AG10803 (cell line): ENCODE data around the gene CNMD.
A peak's percentile ranks its signal among the peaks of the same experiment; 100 is the strongest.

Experiments used
- DNase-seq: peaks from one replicate; pipeline ENCODE4 v3.0.0; 2010; ENCODE audit warnings: low read depth
- H3K4me3 ChIP-seq: 2 replicates; pipeline ENCODE4 v1.5.1; 2011; ENCODE audit warnings: mild to moderate bottlenecking, low read length, control low read depth
- TF ChIP-seq, protein P1 (sequence below): conservative IDR thresholded peaks from 2 replicates; pipeline ENCODE4 v1.5.1; 2011; ENCODE audit warnings: mild to moderate bottlenecking, low read length, control low read depth, inconsistent platforms

CNMD gene

DNA sequence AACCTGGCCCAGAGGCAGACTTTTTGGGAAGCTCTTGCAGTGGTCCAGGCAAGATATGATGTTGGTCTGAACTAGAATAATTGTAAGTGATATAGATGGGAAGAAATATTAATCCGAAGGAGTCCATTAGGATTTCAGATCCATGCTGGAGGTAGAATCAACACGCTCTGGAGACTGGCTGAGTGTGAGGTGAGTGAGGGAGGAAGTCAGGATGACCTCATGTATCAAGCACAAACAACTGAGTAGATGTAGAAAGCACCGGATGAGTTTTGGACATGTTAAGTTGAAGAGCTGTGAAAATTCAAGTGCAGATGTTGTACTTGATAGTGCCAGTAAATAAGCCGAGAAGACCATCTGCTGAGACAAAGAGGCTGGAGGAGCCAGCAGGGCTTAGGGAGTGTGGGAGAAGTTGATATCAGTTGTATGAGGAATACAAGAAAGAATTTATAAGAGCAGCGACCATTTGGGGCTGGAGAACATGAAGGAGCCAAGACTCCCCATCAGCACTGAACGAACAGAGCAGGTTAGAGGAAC, 5.3 kb upstream of the CNMD start:
- DNase-seq: no peak
- H3K4me3 ChIP-seq: no peak overlapping the region
- TF ChIP-seq, protein P1, sequence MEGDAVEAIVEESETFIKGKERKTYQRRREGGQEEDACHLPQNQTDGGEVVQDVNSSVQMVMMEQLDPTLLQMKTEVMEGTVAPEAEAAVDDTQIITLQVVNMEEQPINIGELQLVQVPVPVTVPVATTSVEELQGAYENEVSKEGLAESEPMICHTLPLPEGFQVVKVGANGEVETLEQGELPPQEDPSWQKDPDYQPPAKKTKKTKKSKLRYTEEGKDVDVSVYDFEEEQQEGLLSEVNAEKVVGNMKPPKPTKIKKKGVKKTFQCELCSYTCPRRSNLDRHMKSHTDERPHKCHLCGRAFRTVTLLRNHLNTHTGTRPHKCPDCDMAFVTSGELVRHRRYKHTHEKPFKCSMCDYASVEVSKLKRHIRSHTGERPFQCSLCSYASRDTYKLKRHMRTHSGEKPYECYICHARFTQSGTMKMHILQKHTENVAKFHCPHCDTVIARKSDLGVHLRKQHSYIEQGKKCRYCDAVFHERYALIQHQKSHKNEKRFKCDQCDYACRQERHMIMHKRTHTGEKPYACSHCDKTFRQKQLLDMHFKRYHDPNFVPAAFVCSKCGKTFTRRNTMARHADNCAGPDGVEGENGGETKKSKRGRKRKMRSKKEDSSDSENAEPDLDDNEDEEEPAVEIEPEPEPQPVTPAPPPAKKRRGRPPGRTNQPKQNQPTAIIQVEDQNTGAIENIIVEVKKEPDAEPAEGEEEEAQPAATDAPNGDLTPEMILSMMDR: no peak

DNA sequence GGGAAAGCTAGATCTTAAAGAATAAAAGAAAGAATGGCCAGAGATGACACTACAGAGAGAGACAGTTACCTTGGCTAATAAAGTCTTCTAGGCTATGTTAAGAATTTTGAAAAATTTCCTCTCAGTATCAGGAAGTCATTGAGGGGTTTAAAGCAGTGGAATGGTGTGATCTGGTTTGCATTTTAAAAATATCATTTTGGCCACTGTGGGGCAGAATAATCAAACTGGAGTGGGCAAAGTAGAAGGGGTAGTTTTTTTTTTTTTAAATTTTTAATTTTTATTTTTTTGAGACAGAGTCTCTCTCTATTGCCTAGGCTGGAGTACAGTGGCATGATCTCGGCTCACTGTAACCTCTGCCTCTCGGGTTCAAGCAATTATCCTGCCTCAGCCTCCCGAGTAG, 4.4 kb upstream of the CNMD start:
- no peak for DNase-seq
- TF ChIP-seq, protein P1: no peak
- no peak overlapping the region for H3K4me3 ChIP-seq

DNA sequence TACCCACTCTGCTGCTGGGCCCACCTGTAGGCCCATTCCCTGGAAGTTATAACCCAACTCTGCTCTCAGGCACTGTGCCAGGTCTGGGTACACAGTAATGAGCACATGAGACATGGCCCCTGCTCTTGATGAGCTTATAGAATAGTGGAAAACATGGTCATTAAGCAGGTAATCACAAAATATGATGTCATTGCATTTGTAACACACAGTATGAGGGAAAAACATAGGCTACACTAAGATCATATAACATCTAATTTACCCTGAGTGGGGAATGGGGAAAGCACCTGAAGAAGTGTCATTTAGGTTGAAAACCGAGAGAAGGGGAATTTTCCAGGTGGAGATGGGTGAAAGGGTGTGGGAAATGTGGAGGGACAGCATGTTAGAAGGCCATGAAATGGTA, 3.9 kb upstream of the CNMD start:
- no peak overlapping the region for H3K4me3 ChIP-seq
- DNase-seq: no peak
- TF ChIP-seq, protein P1: no peak

GRCh38 chr13:52738719-52739467, 727 bp downstream of the CNMD start:
- TF ChIP-seq, protein P1: 0 out of 2 replicates have a peak, but pooled peaks have one; percentile 4
- no peak overlapping the region for H3K4me3 ChIP-seq
- no peak for DNase-seq

DNA sequence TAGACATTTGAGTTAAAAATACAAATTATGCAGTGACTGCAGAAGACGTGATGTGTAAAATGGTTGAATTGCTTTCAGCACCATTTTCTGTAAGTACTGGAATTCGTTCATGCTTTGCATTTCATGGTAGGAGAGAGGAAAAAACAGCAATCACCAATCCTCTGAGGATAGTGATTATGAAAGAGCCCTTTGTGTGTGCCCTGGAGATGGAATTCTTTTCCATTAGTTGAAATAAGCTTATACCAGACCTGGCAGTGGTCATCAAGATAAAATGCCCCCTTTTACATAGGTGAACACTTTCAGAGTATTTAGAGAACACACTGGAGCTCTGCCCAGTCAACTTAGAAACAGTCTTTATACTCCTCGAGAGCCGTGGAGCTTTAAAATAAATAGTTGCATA, 1.7 kb downstream of the CNMD start:
- DNase-seq: no peak
- no peak overlapping the region for H3K4me3 ChIP-seq
- TF ChIP-seq, protein P1: no peak

DNA sequence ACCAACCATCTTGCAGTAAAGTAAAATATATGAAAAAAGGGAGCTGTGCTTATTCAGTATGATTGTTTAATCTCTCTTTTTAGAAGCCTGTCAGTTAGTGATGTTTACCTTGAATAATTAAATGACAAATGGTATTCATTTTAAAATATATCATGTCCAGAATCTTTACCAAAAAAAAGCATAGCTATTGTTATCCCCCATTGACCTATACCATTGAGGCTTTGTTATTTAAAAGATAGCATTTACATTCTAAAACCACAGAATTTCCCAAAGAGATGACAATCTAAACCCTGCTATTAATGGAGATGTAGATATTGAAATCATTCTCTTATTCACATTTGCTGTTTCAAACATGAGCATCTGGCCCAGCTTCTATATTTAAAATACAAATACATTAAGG, 2.2 kb downstream of the CNMD start:
- H3K4me3 ChIP-seq: no peak overlapping the region
- TF ChIP-seq, protein P1: no peak
- DNase-seq: no peak

- TF ChIP-seq, protein P1: no peak
Measured at GRCh38 chr13:52736891-52737290, 2.7 kb downstream of the CNMD start.

More at GRCh38 chr13:52736891-52737290, 2.7 kb downstream of the CNMD start:
- DNase-seq: no peak
- H3K4me3 ChIP-seq: no peak overlapping the region
